IPS-18a (cell line): ENCODE measurements around the gene CNBP.

Experiments
- H3K27ac ChIP-seq: one replicate; pipeline ENCODE4 v1.5.1; 2013; ENCODE audit warnings: low read length
- H3K27me3 ChIP-seq: one replicate; pipeline ENCODE4 v1.6.1; 2013; ENCODE audit warnings: mild to moderate bottlenecking, low read length; ENCODE audit not compliant: control insufficient read depth, insufficient read depth
- H3K36me3 ChIP-seq: one replicate; pipeline ENCODE4 v1.6.1; 2013; ENCODE audit warnings: low read depth, low read length; ENCODE audit not compliant: control insufficient read depth
- H3K4me1 ChIP-seq: one replicate; pipeline ENCODE4 v1.6.1; 2013; ENCODE audit warnings: low read depth, low read length; ENCODE audit not compliant: control insufficient read depth
- H3K4me3 ChIP-seq: one replicate; pipeline ENCODE4 v1.5.1; 2013; ENCODE audit warnings: low read length
- H3K9ac ChIP-seq: one replicate; pipeline ENCODE4 v1.6.1; 2013; ENCODE audit warnings: mild to moderate bottlenecking, low read length, moderate library complexity
- H3K9me3 ChIP-seq: one replicate; pipeline ENCODE4 v1.6.1; 2013; ENCODE audit warnings: low read depth, low read length; ENCODE audit not compliant: control insufficient read depth

CNBP gene

DNA sequence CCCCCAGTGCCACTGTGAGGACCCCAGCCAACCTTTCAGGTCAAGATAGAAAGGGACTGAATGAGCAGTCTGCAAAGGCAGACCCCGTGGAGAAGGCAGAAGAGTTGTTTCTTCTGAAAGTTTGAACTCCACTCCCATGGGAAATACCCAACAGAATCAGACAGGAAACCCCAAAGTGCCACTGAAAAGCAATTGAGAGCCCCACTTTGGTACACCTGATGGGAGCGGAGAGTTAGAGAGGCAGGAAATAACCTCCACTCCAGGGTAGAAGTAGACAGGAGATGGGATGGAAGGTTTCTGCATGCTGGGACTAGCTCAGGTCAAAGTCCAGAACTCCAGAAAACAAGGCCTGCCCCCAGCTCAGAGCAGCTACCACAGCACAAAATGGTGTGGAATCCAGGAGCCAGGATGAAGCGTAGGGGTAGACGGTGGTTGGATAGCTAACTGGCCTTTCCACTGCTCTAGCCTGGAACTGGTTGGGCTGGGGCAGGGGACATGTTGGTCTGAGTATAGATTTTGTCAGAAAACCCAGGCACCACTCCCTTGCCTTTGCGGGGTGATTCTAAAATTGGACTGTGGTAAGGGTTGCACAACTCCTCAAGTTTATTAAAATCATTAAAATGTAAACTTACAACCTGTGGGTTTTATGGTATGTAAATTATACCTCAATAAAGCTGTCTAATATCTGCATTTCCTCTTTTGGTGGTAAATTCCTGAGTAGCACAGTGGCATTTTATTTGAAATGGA lies 60.2 kb downstream of the CNBP start:
- Histone ChIP-seq H3K4me3 (no peak overlapping the region), H3K27ac (no peak overlapping the region), H3K36me3 (no peaks in the 10 kb centered on the region), H3K9me3 (no peaks in the 10 kb centered on the region), H3K4me1 (peaks cover 21% of the 10 kb centered on the region), H3K27me3 (no peaks in the 10 kb centered on the region), H3K9ac (no peak overlapping the region)

DNA sequence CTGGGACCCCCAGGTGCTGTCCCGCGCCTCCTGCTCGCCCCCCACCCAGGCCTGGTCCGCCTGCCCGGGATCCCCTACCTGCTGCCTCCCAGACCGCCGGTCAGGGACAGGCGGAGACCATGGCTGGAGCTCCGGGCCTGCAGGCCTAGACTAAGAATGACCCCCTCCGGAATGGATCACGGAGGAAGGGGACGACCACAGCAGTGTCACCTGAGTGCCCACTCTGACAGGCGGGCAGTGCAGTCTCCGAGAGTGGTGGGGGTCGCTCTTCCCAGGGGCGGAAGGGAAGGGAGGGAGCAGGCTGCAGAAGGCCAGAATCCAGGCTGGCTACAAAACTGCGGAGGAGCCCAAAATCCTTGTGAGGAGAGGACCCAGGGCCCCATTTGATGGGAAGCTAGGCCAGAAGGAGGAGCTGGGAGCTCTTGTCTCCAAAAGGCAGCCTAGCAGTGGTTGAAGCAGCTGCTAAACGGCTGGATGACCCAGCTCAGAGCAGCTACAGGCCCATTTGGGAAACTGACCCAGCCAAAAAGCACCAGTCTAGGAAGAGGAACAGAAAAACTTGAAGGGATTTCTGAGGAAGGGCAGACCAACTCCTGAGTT lies 61.2 kb downstream of the CNBP start:
- Histone ChIP-seq H3K4me1 (peaks cover 21% of the 10 kb centered on the region), H3K9me3 (no peaks in the 10 kb centered on the region), H3K4me3 (peak overlapping the region; percentile 69), H3K27me3 (no peaks in the 10 kb centered on the region), H3K9ac (peak overlapping the region; percentile 34), H3K36me3 (no peaks in the 10 kb centered on the region), H3K27ac (no peak overlapping the region)

DNA sequence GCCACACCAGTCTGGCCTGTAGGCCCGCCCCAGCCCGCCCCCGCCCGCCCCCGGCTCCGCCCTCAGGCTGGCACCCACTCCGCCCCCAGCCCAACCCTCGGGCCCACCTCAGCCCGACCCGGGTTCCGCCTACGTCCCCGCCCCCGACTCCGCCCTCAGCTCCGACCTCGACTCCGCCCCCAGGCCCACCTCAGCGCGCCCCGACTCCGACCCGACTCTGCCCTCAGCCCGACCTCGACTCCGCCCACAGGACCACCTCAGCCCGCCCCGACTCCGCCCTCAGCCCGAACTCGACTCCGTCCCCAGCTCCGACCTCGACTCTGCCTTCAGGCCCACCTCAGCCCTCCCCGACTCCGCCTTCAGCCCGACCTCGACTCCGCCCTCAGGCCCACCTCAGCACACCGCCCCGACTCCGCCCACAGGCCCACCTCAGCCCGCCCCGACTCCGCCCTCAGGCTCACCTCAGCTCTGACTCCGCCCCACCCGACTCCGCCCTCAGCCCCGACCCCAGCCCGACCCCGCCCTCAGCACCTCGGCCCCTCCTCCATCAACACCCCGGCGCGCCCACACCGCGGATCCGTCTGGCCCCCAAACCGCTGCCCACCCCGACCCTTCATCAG lies 61.8 kb downstream of the CNBP start, which contains the start of gene RAB43:
TSS of gene RAB43 (minus strand) at position 13 of the 620 bp plus-strand sequence. CDS start 315 bp downstream, outside the sequence.
- Histone ChIP-seq H3K36me3 (no peaks in the 10 kb centered on the region), H3K27me3 (no peaks in the 10 kb centered on the region), H3K9me3 (no peaks in the 10 kb centered on the region), H3K4me3 (peak within 1 kb of the TSS; percentile 74), H3K27ac (no peak within 1 kb of the TSS), H3K9ac (peak within 1 kb of the TSS; percentile 70), H3K4me1 (peaks cover 21% of the 10 kb centered on the region)

DNA sequence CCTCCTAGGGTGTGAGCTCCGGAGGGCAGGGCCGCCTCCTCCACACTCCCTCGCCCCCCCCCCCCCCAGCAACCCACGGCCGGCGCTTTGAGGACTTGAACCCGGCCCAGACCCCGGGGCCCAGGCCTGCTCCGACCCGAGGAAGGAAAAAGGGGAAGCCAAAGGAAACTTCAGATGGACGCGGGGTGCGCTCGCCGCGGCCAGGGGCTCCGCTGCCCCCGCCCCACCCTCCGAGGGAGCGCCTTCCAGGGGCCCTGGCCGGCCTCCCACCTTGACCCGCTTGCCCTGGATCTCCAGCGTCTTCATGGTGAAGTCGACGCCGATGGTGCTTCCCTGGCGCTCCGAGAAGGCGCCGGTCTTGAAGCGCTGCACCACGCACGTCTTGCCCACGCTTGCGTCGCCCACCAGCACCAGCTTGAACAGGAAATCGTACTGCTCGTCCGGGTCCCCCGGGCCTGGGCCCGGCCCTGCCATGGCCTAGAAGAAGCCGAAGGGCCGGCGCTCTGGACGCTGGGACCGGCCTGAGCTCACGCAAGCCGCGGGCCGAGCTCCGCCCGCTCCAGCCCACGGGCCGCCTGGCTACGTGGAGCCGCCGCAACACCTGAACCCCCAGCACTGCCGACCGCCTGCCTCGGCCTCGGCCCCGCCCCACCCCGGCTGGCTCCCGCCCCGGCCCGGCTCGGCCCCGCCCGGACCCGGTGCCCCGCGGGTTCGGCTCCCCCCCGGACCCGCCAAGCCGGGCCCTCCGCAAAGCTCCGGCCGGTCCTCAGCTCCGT lies 62.5 kb downstream of the CNBP start:
- Histone ChIP-seq H3K27ac (no peak overlapping the region), H3K4me3 (peak overlapping the region; percentile 74), H3K27me3 (no peaks in the 10 kb centered on the region), H3K36me3 (no peaks in the 10 kb centered on the region), H3K9ac (peak overlapping the region; percentile 70), H3K9me3 (no peaks in the 10 kb centered on the region), H3K4me1 (peaks cover 26% of the 10 kb centered on the region)

DNA sequence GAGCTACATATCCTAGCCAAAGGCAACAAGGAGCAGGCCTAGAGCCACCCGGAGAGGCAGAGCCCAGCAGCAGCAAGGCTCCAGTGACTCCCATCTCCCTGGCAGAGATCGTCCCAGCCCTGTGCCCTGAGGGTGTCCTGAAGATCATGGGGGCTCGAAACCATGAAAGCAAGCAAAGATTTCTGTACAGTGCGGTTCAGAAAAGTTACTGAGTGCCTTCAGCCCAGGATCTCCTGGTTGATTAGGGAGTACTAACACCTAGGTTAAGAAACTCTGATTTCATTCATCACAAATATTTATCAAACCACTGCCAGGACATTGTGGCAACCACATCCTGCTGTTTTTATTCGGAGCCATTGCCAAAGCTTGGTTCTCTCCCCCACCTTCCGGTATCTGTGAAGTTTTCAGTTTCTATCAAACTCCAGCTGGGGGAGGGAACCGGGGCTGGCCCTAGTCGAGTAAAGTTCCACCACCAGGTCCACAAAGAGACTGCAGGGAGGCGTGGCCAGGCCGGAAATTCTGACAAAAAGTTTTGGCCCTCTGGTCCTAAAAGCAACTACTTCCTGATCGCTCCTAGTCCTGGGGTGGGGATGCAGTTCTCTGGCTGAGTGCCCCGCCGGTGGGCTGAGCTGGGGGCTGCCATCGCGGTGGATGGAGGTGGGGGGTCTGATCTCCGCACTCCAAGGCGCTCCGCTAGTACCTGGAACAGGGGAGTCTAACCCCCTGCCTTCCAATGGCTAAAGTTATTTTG lies 63.3 kb downstream of the CNBP start:
- Histone ChIP-seq H3K36me3 (no peaks in the 10 kb centered on the region), H3K4me1 (peaks cover 28% of the 10 kb centered on the region), H3K27me3 (no peaks in the 10 kb centered on the region), H3K4me3 (peak overlapping the region; percentile 74), H3K9ac (peak overlapping the region; percentile 70), H3K27ac (peak overlapping the region; percentile 43), H3K9me3 (no peaks in the 10 kb centered on the region)

DNA sequence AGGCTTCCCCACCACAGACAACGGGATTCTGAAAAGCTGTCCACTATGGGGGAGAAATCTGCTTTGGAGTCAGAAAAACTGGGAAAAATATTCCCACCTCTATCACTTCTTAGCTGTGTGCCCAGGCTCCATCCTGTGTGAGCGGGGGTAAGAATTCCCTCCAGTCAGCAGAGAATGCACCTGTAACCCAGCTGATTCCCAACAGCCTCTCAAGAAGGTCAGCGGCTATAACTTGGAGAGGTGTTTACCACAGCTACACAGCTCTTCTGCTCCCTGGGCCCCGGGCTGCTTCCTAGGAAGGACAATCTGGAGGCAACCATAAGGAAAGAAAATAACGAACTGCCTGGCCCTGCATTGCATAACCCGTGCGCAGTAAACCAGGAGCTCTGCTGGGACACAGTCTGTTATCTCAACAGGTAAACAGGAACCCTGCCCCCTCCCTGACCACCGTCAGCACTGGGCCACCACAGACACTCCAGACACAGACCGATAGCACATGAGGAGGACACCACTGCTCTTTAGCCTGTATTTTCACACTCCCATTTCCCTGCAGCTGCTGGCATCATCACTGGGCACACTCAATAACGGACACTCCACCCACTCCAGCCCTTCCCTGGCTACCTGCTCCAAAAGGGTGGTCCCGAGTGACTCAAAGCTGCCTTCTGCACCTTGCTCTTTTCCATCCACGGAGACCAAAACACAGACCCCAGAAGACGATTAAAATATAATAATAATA lies 64.2 kb downstream of the CNBP start:
- Histone ChIP-seq H3K9me3 (no peaks in the 10 kb centered on the region), H3K36me3 (no peaks in the 10 kb centered on the region)

DNA sequence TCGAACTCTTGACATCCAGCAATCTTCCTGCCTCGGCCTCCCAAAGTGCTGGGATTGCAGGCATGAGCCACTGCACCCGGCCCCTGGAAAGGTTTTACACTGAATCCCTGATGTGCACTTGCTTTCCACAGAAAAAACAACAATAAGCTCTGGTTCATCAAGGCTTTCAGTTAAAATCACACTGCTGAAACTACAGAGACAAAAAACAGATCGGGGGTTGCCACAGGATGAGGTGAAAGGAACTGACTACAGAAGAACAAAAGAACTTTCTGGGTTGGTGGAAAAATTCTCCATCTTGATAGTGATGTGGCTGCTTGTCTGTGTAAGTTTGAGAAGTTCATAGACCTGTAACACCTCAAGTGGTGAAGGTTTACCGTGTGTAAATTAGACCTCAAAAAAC lies 65.0 kb downstream of the CNBP start:
- no peak overlapping the region for H3K4me3 ChIP-seq
- peaks cover 37% of the 10 kb centered on the region for H3K4me1 ChIP-seq
- no peak overlapping the region for H3K9ac ChIP-seq
- H3K27me3 ChIP-seq, result no peaks in the 10 kb centered on the region
- H3K27ac ChIP-seq, result no peak overlapping the region
- H3K9me3 ChIP-seq, result no peaks in the 10 kb centered on the region
- no peaks in the 10 kb centered on the region for H3K36me3 ChIP-seq

More for the DNA sequence above, 64.2 kb downstream of the CNBP start:
- Histone ChIP-seq H3K4me1 (peaks cover 32% of the 10 kb centered on the region), H3K4me3 (peak overlapping the region; percentile 74), H3K9ac (peak overlapping the region; percentile 70), H3K27me3 (no peaks in the 10 kb centered on the region), H3K27ac (no peak overlapping the region)
